Effector memory CD4-positive, alpha-beta T cell (primary cell): Measurements from ENCODE around the gene PLXNA1.

Experiments used
- DNase-seq, 3 donors: peaks; one replicate each; pipeline ENCODE4 v3.0.0-alpha.2; 2020
- H3K27ac ChIP-seq: 2 replicates; pipeline ENCODE4 v1.7.0; 2013; ENCODE audit warnings: mild to moderate bottlenecking, low read length, moderate library complexity; ENCODE audit not compliant: insufficient read depth, poor library complexity, severe bottlenecking
- H3K27me3 ChIP-seq: replicated peaks from 2 replicates; pipeline ENCODE4 v1.7.0; 2013; ENCODE audit warnings: mild to moderate bottlenecking, low read length; ENCODE audit not compliant: insufficient read depth, control insufficient read depth, poor library complexity, severe bottlenecking
- H3K36me3 ChIP-seq: 2 replicates; pipeline ENCODE4 v1.7.0; 2013; ENCODE audit warnings: mild to moderate bottlenecking, low read length, moderate library complexity; ENCODE audit not compliant: control insufficient read depth, insufficient read depth
- H3K4me1 ChIP-seq: 2 replicates; pipeline ENCODE4 v1.7.0; 2013; ENCODE audit warnings: low read length, mild to moderate bottlenecking; ENCODE audit not compliant: control insufficient read depth, insufficient read depth, poor library complexity, severe bottlenecking
- H3K4me3 ChIP-seq: 2 replicates; pipeline ENCODE4 v1.7.0; 2013; ENCODE audit warnings: low read length, low read depth, mild to moderate bottlenecking; ENCODE audit not compliant: insufficient read depth, poor library complexity, severe bottlenecking
- H3K9me3 ChIP-seq: 2 replicates; pipeline ENCODE4 v1.7.0; 2013; ENCODE audit warnings: mild to moderate bottlenecking, low read length, moderate library complexity; ENCODE audit not compliant: control insufficient read depth

Gene PLXNA1

GRCh38 chr3:126959136-126959920 lies 23.6 kb upstream of the PLXNA1 start:
- Histone ChIP-seq H3K27ac (no peak overlapping the region), H3K4me1 (no peaks in the 10 kb centered on the region), H3K9me3 (no peaks in the 10 kb centered on the region), H3K4me3 (no peak overlapping the region), H3K36me3 (peaks cover 3% of the 10 kb centered on the region), H3K27me3 (no peaks in the 10 kb centered on the region)
- DNase-seq, result no peak

GRCh38 chr3:126959921-126960603 lies 22.9 kb upstream of the PLXNA1 start:
- Histone ChIP-seq H3K4me3 (no peak overlapping the region), H3K9me3 (no peaks in the 10 kb centered on the region), H3K27ac (no peak overlapping the region), H3K36me3 (peaks cover 3% of the 10 kb centered on the region), H3K27me3 (no peaks in the 10 kb centered on the region), H3K4me1 (no peaks in the 10 kb centered on the region)
- no peak for DNase-seq

- Histone ChIP-seq H3K27ac (no peak overlapping the region), H3K4me3 (no peak overlapping the region), H3K36me3 (peaks cover 3% of the 10 kb centered on the region), H3K9me3 (no peaks in the 10 kb centered on the region), H3K27me3 (no peaks in the 10 kb centered on the region), H3K4me1 (no peaks in the 10 kb centered on the region)
- no peak for DNase-seq
Observed at GRCh38 chr3:126960604-126960995, 22.3 kb upstream of the PLXNA1 start.

GRCh38 chr3:126961191-126961790 lies 21.6 kb upstream of the PLXNA1 start:
- no peak for DNase-seq
- H3K27me3 ChIP-seq, result no peaks in the 10 kb centered on the region

GRCh38 chr3:126961791-126962461 lies 21.0 kb upstream of the PLXNA1 start:
- Histone ChIP-seq H3K9me3 (no peaks in the 10 kb centered on the region), H3K36me3 (peaks cover 3% of the 10 kb centered on the region), H3K4me3 (no peak overlapping the region), H3K27ac (no peak overlapping the region), H3K4me1 (no peaks in the 10 kb centered on the region), H3K27me3 (no peaks in the 10 kb centered on the region)
- DNase-seq, result no peak

More at GRCh38 chr3:126961191-126961790, 21.6 kb upstream of the PLXNA1 start:
- Histone ChIP-seq H3K36me3 (peaks cover 3% of the 10 kb centered on the region), H3K4me1 (no peaks in the 10 kb centered on the region), H3K4me3 (no peak overlapping the region), H3K9me3 (no peaks in the 10 kb centered on the region), H3K27ac (no peak overlapping the region)

- H3K4me1 ChIP-seq, result no peaks in the 10 kb centered on the region
- DNase-seq, result no peak
Observed at GRCh38 chr3:126962756-126963155, 20.2 kb upstream of the PLXNA1 start.

GRCh38 chr3:126963261-126964190 lies 19.4 kb upstream of the PLXNA1 start:
- H3K27me3 ChIP-seq, result no peaks in the 10 kb centered on the region
- H3K4me1 ChIP-seq, result no peaks in the 10 kb centered on the region
- H3K4me3 ChIP-seq, result no peak overlapping the region
- H3K9me3 ChIP-seq, result no peaks in the 10 kb centered on the region
- no peaks in the 10 kb centered on the region for H3K36me3 ChIP-seq
- no peak for DNase-seq
- H3K27ac ChIP-seq, result no peak overlapping the region

More at GRCh38 chr3:126962756-126963155, 20.2 kb upstream of the PLXNA1 start:
- Histone ChIP-seq H3K27ac (no peak overlapping the region), H3K36me3 (no peaks in the 10 kb centered on the region), H3K4me3 (no peak overlapping the region), H3K9me3 (no peaks in the 10 kb centered on the region), H3K27me3 (no peaks in the 10 kb centered on the region)

- no peaks in the 10 kb centered on the region for H3K27me3 ChIP-seq
- H3K9me3 ChIP-seq, result no peaks in the 10 kb centered on the region
- H3K4me3 ChIP-seq, result no peak overlapping the region
- DNase-seq, result no peak
- H3K27ac ChIP-seq, result no peak overlapping the region
- no peaks in the 10 kb centered on the region for H3K36me3 ChIP-seq
- no peaks in the 10 kb centered on the region for H3K4me1 ChIP-seq
Observed at GRCh38 chr3:126964261-126964660, 18.7 kb upstream of the PLXNA1 start.

- H3K27me3 ChIP-seq, result no peaks in the 10 kb centered on the region
- H3K36me3 ChIP-seq, result no peaks in the 10 kb centered on the region
- H3K4me3 ChIP-seq, result no peak overlapping the region
- H3K9me3 ChIP-seq, result no peaks in the 10 kb centered on the region
- no peak for DNase-seq
- no peaks in the 10 kb centered on the region for H3K4me1 ChIP-seq
- no peak overlapping the region for H3K27ac ChIP-seq
Observed at GRCh38 chr3:126964950-126965349, 18.0 kb upstream of the PLXNA1 start.
